ENCODE results near the gene LHX2. TPM values are rescaled to one million over a fixed set of nuclear protein-coding genes. Genes with fewer than 3 reads are reported as not detected.

The LHX2 gene
- total and polyA plus RNA-seq, 2 of the 13 experiments (the other 11 are each of a cell fraction or from before 2014, with no cell fraction given), result not detected

GRCh38 chr9:124078641-124079040, 67.1 kb downstream of the LHX2 start (continued):
- no peak for TF ChIP-seq ZNF44 (CRISPR knock-in tag; IDR thresholded peaks at IDR 0.05)
- TF ChIP-seq ZNF646 (CRISPR knock-in tag; IDR thresholded peaks at IDR 0.05), result no peak
- no peak for TF ChIP-seq ESRRA (CRISPR knock-in tag; IDR thresholded peaks at IDR 0.05; ENCODE audit: low read depth)
- TF ChIP-seq ZNF710 (CRISPR knock-in tag; IDR thresholded peaks at IDR 0.05; ENCODE audit: borderline replicate concordance), result no peak
- no peak for TF ChIP-seq ZBTB10 (CRISPR knock-in tag; IDR thresholded peaks at IDR 0.05; ENCODE audit: borderline replicate concordance)
- TF ChIP-seq ZNF589 (CRISPR knock-in tag; conservative IDR thresholded peaks at IDR 0.05), result no peak
- no peak; the same call in 1 of the 2 replicates for TF ChIP-seq ETV5 (CRISPR knock-in tag; IDR thresholded peaks at IDR 0.05; ENCODE audit: borderline replicate concordance)
- TF ChIP-seq ZNF138 (CRISPR knock-in tag; IDR thresholded peaks at IDR 0.05; ENCODE audit: low read depth), result no peak
- TF ChIP-seq NR0B2 (CRISPR knock-in tag; IDR thresholded peaks at IDR 0.05), result no peak
- no peak for TF ChIP-seq CSRNP2 (CRISPR knock-in tag; conservative IDR thresholded peaks at IDR 0.05; ENCODE audit: low read depth)
- TF ChIP-seq AKAP8 (CRISPR knock-in tag; IDR thresholded peaks at IDR 0.05), result no peak
- no peak for TF ChIP-seq POLR2AphosphoS2 (IDR thresholded peaks at IDR 0.05; ENCODE audit: low read depth, low read length)
- no peak for TF ChIP-seq TRAFD1 (CRISPR knock-in tag; IDR thresholded peaks at IDR 0.05; ENCODE audit: borderline replicate concordance)
- no peak for TF ChIP-seq DR1 (CRISPR knock-in tag; IDR thresholded peaks at IDR 0.05)

All from HepG2 (cell line).